GM19395 (cell line): ENCODE data around the gene CCDC50.

Experiments used
- ATAC-seq: cut with Tn5 transposase; IDR thresholded peaks from one replicate; pipeline ENCODE4 v1.9.1; 2021; ENCODE audit warnings: mild to moderate bottlenecking, moderate library complexity; ENCODE audit not compliant: unreplicated experiment

The CCDC50 gene

DNA sequence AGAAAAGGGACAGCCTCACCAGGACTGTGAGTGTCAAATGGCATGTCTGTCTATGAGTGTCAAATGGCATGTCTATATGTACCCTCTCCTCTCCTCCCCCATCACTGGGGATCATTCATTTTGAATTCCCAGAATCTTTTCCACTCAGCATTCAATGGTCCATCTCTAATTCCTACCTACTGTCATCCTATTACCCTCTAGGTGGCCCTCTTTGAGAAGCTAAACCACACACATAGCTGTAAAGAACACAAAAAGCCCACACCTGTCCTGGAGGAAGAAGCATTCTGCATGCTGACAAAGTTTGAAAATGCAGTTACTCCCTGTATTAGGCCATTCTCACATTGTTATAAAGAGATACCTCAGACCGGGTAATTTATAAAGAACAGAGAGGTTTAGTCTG lies 85.5 kb downstream of the CCDC50 start:
- no peak for ATAC-seq

GRCh38 chr3:191415566-191415965 lies 86.4 kb downstream of the CCDC50 start:
- no peak for ATAC-seq

DNA sequence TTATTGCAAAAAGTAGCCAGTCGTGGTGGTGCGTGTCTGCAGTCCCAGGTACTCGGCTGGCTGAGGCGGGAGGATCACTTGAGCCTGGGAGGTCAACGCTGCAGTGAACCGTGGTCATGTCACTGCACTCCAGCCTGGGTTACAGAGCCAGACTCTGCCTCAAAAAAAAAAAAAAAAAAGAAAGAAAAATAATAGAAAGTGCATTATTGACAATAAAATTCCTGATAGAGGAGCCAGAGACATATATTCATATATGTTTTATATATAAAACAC lies 88.2 kb downstream of the CCDC50 start:
- ATAC-seq: no peak

GRCh38 chr3:191420771-191421170 lies 91.6 kb downstream of the CCDC50 start:
- ATAC-seq: no peak

DNA sequence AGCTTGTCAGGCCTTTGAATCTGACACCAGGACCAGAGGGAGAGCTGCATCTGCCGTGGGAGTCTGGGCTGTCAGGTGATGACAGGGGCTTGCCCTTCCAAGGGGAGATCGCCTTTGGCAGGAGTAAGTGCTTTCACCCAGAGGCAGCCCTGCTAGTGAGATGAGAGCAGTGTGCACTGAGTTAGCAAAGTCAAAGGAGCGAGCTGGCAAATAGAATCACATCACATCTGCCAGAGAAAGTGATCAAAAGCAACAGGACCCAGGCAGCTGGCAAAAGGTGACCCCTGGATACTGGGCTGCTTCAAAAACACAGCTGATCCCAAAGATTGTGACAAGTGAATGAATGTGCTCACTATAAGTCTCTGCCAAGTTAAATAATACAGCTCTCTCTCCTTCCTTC lies 95.7 kb downstream of the CCDC50 start:
- ATAC-seq: no peak

GRCh38 chr3:191425322-191425734 lies 96.1 kb downstream of the CCDC50 start:
- no peak for ATAC-seq

GRCh38 chr3:191426311-191426710 lies 97.1 kb downstream of the CCDC50 start:
- no peak for ATAC-seq

GRCh38 chr3:191428177-191428576 lies 99.0 kb downstream of the CCDC50 start:
- ATAC-seq: no peak

GRCh38 chr3:191430103-191430502 lies 100.9 kb downstream of the CCDC50 start:
- no peak for ATAC-seq

- ATAC-seq: no peak
These were observed 102.1 kb downstream of the CCDC50 start for GRCh38 chr3:191431160-191431822.

DNA sequence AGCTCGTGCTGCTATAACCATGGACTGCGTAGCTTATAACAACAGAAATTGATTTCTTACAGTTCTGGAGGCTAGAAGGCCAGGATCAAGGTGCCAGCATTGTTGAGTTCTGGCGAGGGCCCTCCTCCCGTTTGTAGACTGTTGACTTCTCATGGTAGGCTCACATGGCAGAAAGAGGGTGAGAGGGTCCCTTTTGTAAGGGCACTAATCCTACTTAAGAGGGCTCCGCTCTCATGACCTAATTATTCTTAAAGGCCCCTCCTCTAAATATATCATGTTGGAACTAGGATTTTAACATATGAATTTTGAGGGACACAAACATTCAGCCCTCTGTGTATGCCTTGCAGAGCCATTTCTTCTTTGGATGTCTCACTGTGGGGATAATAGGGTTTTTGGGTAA lies 103.0 kb downstream of the CCDC50 start:
- no peak for ATAC-seq

DNA sequence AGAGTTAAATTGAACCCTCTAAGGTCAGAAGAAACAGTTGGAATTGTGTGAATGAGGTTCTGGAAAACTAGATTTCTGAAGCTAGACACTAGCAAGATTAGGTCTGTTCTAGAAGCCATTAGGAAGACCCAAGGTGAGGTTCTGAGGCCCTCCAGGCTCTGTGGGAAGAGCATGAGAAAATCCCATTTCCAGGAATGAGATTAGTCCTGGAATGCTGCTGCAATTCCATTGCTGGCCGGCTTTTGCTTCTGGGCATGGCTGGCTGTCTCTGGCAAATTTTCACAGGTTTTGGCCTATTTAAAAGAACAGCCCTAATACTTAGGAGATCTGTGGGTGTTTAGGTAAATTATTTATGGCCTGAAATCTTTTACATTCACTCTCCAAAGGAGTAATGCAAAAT lies 104.8 kb downstream of the CCDC50 start:
- no peak for ATAC-seq

GRCh38 chr3:191435981-191436380 lies 106.8 kb downstream of the CCDC50 start:
- no peak for ATAC-seq

- no peak for ATAC-seq
These were observed 109.1 kb downstream of the CCDC50 start for GRCh38 chr3:191438150-191438814.

DNA sequence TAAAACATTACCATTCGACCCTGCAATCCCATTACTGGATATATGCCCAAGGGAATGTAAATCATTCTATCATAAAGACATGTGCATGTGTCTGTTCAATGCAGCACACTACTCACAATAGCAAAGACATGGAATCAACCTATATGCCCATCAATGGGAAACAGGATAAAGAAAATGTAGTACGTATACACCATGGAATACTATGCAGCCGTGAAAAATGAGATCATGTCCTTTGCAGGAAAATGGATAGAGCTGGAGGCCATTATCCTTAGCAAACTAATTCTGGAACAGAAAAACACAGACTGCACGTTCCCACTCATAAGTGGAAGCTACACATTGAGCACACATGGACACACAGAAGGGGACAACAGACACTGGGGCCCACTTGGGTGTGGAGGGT lies 111.3 kb downstream of the CCDC50 start:
- ATAC-seq: no peak

DNA sequence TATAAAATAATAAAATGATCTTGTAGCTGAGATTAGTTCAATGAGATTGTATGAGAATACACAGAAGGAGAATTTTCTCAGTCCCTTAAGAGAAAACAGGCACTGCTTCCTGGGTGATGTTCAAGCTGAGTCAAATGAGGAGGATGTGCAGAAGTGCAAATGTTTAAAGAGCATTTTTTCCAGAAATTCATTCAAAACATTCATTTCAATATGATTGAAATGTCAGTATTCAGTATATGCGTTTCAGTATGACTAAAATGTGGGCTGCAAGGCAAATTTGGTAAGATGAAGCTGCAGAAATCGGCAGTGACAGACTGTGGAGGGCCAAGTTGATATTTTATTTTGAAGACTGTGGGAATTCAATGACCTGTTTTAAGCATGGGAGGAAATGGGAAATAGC lies 112.5 kb downstream of the CCDC50 start:
- no peak for ATAC-seq

DNA sequence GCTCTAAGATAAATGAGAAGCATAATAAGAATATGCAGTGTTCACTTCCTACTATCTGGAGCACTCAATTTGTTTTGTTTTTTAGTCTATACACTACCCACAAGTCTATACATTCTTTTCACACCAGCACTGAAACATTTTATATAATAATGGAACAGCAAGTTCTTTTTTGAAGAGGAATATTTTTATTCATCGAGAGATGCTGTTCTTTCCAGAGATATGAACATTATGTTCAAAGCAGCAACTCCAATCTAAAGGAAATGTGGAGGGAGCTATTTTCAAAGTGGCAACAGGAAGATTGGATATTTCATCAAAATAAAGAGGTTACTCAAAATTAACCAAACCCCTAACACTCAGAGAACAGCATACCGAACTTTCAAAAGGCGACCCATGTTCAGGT lies 115.4 kb downstream of the CCDC50 start:
- no peak for ATAC-seq
